A673 (cell line): ENCODE data around the gene MRM3. TPM values are rescaled to one million over a fixed set of nuclear protein-coding genes. Genes with fewer than 3 reads are reported as not detected.
"Not testable (repeated sequence)": the region's sequence is repeated elsewhere in the genome, so short reads cannot be mapped to it uniquely, and the experiment has no call there.

ENCODE experiments used
- BruUV-seq: library from RNA; stranded (reverse); fragments of 400-500 nt; replicated peaks from 2 replicates; lab custom pipeline; 2021; lab: Mats Ljungman, UMichigan
- CTCF ChIA-PET: fragments of 300-600 bp; sonication (Branson Sonifier 250); formaldehyde crosslinking; loops from one replicate; lab custom pipeline; 2022; ENCODE audit warnings: antibody characterized with exemption; lab: Charles Lee
- POLR2A ChIA-PET: fragments of 300-600 bp; sonication (Branson Sonifier 250); formaldehyde crosslinking; loops from one replicate; lab custom pipeline; 2022; ENCODE audit warnings: antibody characterized with exemption; ENCODE audit not compliant: low non-redundant PET; lab: Charles Lee
- DNase-seq: peaks from one replicate; pipeline ENCODE4 v3.0.0-alpha.2; 2015; ENCODE audit warnings: low spot score
- H3K27ac ChIP-seq: fragments of 200-600 bp; sonication (generic); 2 replicates; pipeline ENCODE4 v1.5.1; 2016; ENCODE audit warnings: mixed run types, low read depth, mild to moderate bottlenecking, mixed read lengths, antibody characterized with exemption, low read length; ENCODE audit not compliant: poor library complexity, severe bottlenecking
- H3K27me3 ChIP-seq: fragments of 200-600 bp; sonication (generic); replicated peaks from 2 replicates; pipeline ENCODE4 v1.6.1; 2017; ENCODE audit warnings: mixed run types, low read depth, mild to moderate bottlenecking, mixed read lengths, antibody characterized with exemption, low read length; ENCODE audit not compliant: insufficient read depth, poor library complexity
- H3K36me3 ChIP-seq: fragments of 200-600 bp; sonication (generic); 2 replicates; pipeline ENCODE4 v1.6.1; 2016; ENCODE audit warnings: mixed run types, mild to moderate bottlenecking, mixed read lengths, antibody characterized with exemption, low read length; ENCODE audit not compliant: insufficient read depth, poor library complexity, severe bottlenecking
- H3K4me1 ChIP-seq: fragments of 200-600 bp; sonication (generic); 2 replicates; pipeline ENCODE4 v1.6.1; 2017; ENCODE audit warnings: mixed run types, mild to moderate bottlenecking, mixed read lengths, antibody characterized with exemption, low read length; ENCODE audit not compliant: insufficient read depth, poor library complexity, severe bottlenecking
- H3K4me3 ChIP-seq: fragments of 200-600 bp; sonication (generic); 2 replicates; pipeline ENCODE4 v1.5.1; 2016; ENCODE audit warnings: low read depth, mixed run types, mild to moderate bottlenecking, mixed read lengths, low read length; ENCODE audit not compliant: poor library complexity, severe bottlenecking
- H3K9me3 ChIP-seq: fragments of 200-600 bp; sonication (generic); 2 replicates; pipeline ENCODE4 v1.6.1; 2016; ENCODE audit warnings: mixed run types, low read depth, mild to moderate bottlenecking, mixed read lengths, antibody characterized with exemption, low read length; ENCODE audit not compliant: poor library complexity, severe bottlenecking
- CTCF ChIP-seq: fragments of 300-800, 200-600 bp; sonication (generic); conservative IDR thresholded peaks from 2 replicates; pipeline ENCODE4 v1.5.1; 2017; ENCODE audit warnings: low read depth, mild to moderate bottlenecking, antibody characterized with exemption, low read length, moderate library complexity, mixed read lengths
- EZH2 ChIP-seq: fragments of 200-600 bp; sonication (generic); IDR thresholded peaks from 2 replicates; pipeline ENCODE4 v1.6.1; 2017; ENCODE audit warnings: borderline replicate concordance, low read depth, mild to moderate bottlenecking, mixed read lengths, antibody characterized with exemption, low read length; ENCODE audit not compliant: poor library complexity, severe bottlenecking
- intact Hi-C: fragments of 100-400 bp; cut with micrococcal nuclease; formaldehyde crosslinking; loops from one replicate; pipeline ENCODE4 v1.10.0; 2022; ENCODE audit not compliant: unreplicated experiment
- total RNA-seq: library from RNA; stranded (reverse); gene quantifications from 2 replicates; pipeline ENCODE4 v1.2.3, GENCODE V29; 2021

The MRM3 gene
- total RNA-seq, 1 experiment from 2014 or later: 39.5 TPM

GRCh38 chr17:830950-831349, 48.8 kb downstream of the MRM3 start:
- Histone ChIP-seq H3K36me3 (no peaks in the 10 kb centered on the region), H3K27ac (no peak overlapping the region), H3K4me1 (no peaks in the 10 kb centered on the region), H3K27me3 (no peaks in the 10 kb centered on the region), H3K4me3 (no peak overlapping the region), H3K9me3 (no peaks in the 10 kb centered on the region)
- intact Hi-C loops: no loop called here
- TF ChIP-seq CTCF (no peak), EZH2 (no peak)
- BruUV-seq: no TSS peak
- CTCF ChIA-PET: no interaction called here
- DNase-seq: no peak
- POLR2A ChIA-PET: no interaction called here

- intact Hi-C loops: no loop called here
- TF ChIP-seq CTCF (no peak), EZH2 (no peak)
- H3K27ac ChIP-seq: no peak overlapping the region
- H3K27me3 ChIP-seq: no peaks in the 10 kb centered on the region
- no peak for DNase-seq
- ChIA-PET POLR2A (no interaction called here), CTCF (no interaction called here)
- no peaks in the 10 kb centered on the region for H3K4me1 ChIP-seq
- no TSS peak for BruUV-seq
- H3K9me3 ChIP-seq: no peaks in the 10 kb centered on the region
- H3K36me3 ChIP-seq: no peaks in the 10 kb centered on the region
- H3K4me3 ChIP-seq: no peak overlapping the region
Observed at GRCh38 chr17:834136-834535, 52.0 kb downstream of the MRM3 start.

GRCh38 chr17:835263-835662, 53.1 kb downstream of the MRM3 start:
- H3K36me3 ChIP-seq: no peaks in the 10 kb centered on the region
- H3K4me1 ChIP-seq: no peaks in the 10 kb centered on the region
- BruUV-seq: no TSS peak
- no peak overlapping the region for H3K27ac ChIP-seq
- no peak for DNase-seq
- CTCF ChIA-PET: no interaction called here
- H3K9me3 ChIP-seq: no peaks in the 10 kb centered on the region
- H3K4me3 ChIP-seq: no peak overlapping the region
- intact Hi-C loops: no loop called here
- no peaks in the 10 kb centered on the region for H3K27me3 ChIP-seq
- POLR2A ChIA-PET: no interaction called here
- TF ChIP-seq CTCF (no peak), EZH2 (no peak)

GRCh38 chr17:835721-836120, 53.6 kb downstream of the MRM3 start:
- intact Hi-C loops, DNase-seq, POLR2A ChIA-PET, CTCF ChIA-PET, H3K27ac ChIP-seq, BruUV-seq, H3K27me3 ChIP-seq, H3K36me3 ChIP-seq, H3K4me3 ChIP-seq, H3K4me1 ChIP-seq, H3K9me3 ChIP-seq: not testable (repeated sequence)
